H1 (cell line): ENCODE data around the gene GSK3B. TPM values are rescaled to one million over a fixed set of nuclear protein-coding genes. Genes with fewer than 3 reads are reported as not detected.

Source experiments
- CHD7 ChIP-seq: fragments of 300-600 bp; sonication (generic); IDR thresholded peaks from 2 replicates; pipeline ENCODE4 v1.7.1; 2012; ENCODE audit warnings: low read length, moderate library complexity, mild to moderate bottlenecking, inconsistent platforms; ENCODE audit not compliant: insufficient replicate concordance
- CTBP2 ChIP-seq: IDR thresholded peaks from 2 replicates; pipeline ENCODE4 v1.7.0; 2011; ENCODE audit warnings: borderline replicate concordance, mild to moderate bottlenecking, moderate library complexity, mixed read lengths, low read length; ENCODE audit not compliant: insufficient read depth, insufficient read length
- KDM5A ChIP-seq: fragments of 200-600 bp; IDR thresholded peaks from 2 replicates; pipeline ENCODE4 v1.7.1; 2012; ENCODE audit warnings: mild to moderate bottlenecking, low read length, inconsistent platforms, mixed read lengths
- RBBP5 ChIP-seq: IDR thresholded peaks from 2 replicates; pipeline ENCODE4 v1.7.1; 2012; ENCODE audit warnings: low read depth, mild to moderate bottlenecking, inconsistent platforms, low read length, moderate library complexity, borderline replicate concordance
- polyA plus RNA-seq, 7 experiments: library from polyadenylated mRNA; depleted of rRNA in 3 of 7; stranded (reverse) in 5 of 7; unstranded in 2 of 7; fragments of >200 nt in 5 of 7; fragments of 200-250 nt in 2 of 7; gene quantifications; 1 replicate in 5 of 7; 2 replicates in 1 of 7; 4 replicates in 1 of 7; pipeline versions ENCODE4 v1.2.1 to v1.2.3, GENCODE V29; 2011 to 2013; ENCODE audit warnings: missing spikeins in 2 of 7, mixed read lengths in 2 of 7
- total RNA-seq: library from RNA; stranded (reverse); fragmentation: NEBNext Ultra II Directional; extraction: Animal tissue kit (Norgen Biotek cat#: 25700); gene quantifications from 2 replicates; pipeline ENCODE4 v1.2.1, GENCODE V29; 2021

Gene GSK3B
- total and polyA plus RNA-seq, 2 of the 8 experiments (the other 6 are each of a cell fraction or from before 2014, with no cell fraction given), result 24.2 to 50.7 TPM

GRCh38 chr3:119870512-119870911 is 223.7 kb downstream of the GSK3B start (continued):
- TF ChIP-seq CHD7 (no peak), CTBP2 (no peak), RBBP5 (no peak), KDM5A (no peak)
